HEK293T (cell line): ENCODE data around the gene MYH14.

Source experiments
- FOXM1 ChIP-seq: fragments of 450-650 bp; IDR thresholded peaks from 2 replicates; pipeline ENCODE4 v1.6.1; 2017; ENCODE audit warnings: mild to moderate bottlenecking, borderline replicate concordance
- SUZ12 ChIP-seq: fragments of 450-650 bp; IDR thresholded peaks from 2 replicates; pipeline ENCODE4 v1.6.1; 2016; ENCODE audit warnings: mild to moderate bottlenecking

DNA sequence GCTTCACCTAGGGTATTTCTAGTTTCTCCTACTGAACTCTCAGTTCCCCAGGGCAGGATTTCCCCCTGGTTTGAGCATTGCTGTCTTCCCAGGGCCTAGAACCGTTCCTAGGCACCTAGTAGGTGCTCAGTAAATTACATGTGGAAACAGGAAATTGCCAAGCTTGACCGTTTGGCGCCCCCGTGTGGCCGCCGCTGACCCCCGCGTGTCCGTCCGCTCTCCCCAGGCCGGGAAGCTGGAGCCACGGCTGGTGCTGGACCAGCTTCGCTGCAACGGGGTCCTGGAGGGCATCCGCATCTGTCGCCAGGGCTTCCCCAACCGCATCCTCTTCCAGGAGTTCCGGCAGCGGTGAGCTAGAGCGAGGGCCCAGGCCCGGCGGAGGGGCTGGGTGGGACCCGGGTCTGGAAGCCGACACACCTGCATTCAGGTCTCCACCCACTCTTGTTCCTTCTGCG lies 55.5 kb downstream of the MYH14 start:
- TF ChIP-seq FOXM1 (no peak), SUZ12 (no peak)
